ENCODE measurements around the gene MEGF11.
"Not testable (repeated sequence)": the region's sequence is repeated elsewhere in the genome, so short reads cannot be mapped to it uniquely, and the experiment has no call there.

GRCh38 chr15:66003129-66003528 is 250.4 kb downstream of the MEGF11 start:
- TF ChIP-seq EGR1 (IDR thresholded peaks at IDR 0.05; ENCODE audit: low read depth); EZH2phosphoT487 (IDR thresholded peaks at IDR 0.05; ENCODE audit: borderline replicate concordance); FOSL1 (IDR thresholded peaks at IDR 0.05; ENCODE audit: low read depth); RAD21 (IDR thresholded peaks at IDR 0.05; ENCODE audit: low read depth); POLR2AphosphoS5 (IDR thresholded peaks at IDR 0.05; ENCODE audit: low read depth, low read length); SRF (IDR thresholded peaks at IDR 0.05; ENCODE audit: low read depth); JUND (IDR thresholded peaks at IDR 0.05): not testable (repeated sequence)
- TF ChIP-seq, protein P1, sequence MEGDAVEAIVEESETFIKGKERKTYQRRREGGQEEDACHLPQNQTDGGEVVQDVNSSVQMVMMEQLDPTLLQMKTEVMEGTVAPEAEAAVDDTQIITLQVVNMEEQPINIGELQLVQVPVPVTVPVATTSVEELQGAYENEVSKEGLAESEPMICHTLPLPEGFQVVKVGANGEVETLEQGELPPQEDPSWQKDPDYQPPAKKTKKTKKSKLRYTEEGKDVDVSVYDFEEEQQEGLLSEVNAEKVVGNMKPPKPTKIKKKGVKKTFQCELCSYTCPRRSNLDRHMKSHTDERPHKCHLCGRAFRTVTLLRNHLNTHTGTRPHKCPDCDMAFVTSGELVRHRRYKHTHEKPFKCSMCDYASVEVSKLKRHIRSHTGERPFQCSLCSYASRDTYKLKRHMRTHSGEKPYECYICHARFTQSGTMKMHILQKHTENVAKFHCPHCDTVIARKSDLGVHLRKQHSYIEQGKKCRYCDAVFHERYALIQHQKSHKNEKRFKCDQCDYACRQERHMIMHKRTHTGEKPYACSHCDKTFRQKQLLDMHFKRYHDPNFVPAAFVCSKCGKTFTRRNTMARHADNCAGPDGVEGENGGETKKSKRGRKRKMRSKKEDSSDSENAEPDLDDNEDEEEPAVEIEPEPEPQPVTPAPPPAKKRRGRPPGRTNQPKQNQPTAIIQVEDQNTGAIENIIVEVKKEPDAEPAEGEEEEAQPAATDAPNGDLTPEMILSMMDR (IDR thresholded peaks at IDR 0.05 in 2 of 3, conservative IDR thresholded peaks at IDR 0.05 in 1 of 3; ENCODE audit: borderline replicate concordance in 1 of 3, insufficient read depth in 1 of 3, low read depth in 2 of 3, low read length in 2 of 3), result not testable (repeated sequence)
